NB4 (cell line): Measurements from ENCODE around the gene ASB1.
"Not testable (repeated sequence)": the region's sequence is repeated elsewhere in the genome, so short reads cannot be mapped to it uniquely, and the experiment has no call there.

Source experiments
- DNase-seq: peaks from one replicate; pipeline ENCODE4 v3.0.0; 2010; ENCODE audit warnings: low read depth
- H3K4me3 ChIP-seq: one replicate; pipeline ENCODE4 v1.5.1; 2011; ENCODE audit warnings: mild to moderate bottlenecking, low read depth, low read length, moderate library complexity
- MAX ChIP-seq: IDR thresholded peaks from 2 replicates; pipeline ENCODE4 v1.6.1; 2011; ENCODE audit warnings: low read depth, low read length
- MYC ChIP-seq: IDR thresholded peaks from 2 replicates; pipeline ENCODE4 v1.6.1; 2011; ENCODE audit warnings: low read depth, low read length
- POLR2A ChIP-seq: IDR thresholded peaks from 2 replicates; pipeline ENCODE4 v1.6.1; 2011; ENCODE audit warnings: mild to moderate bottlenecking; ENCODE audit not compliant: insufficient read length; ENCODE audit errors: extremely low read depth
- TF ChIP-seq, protein P1 (sequence below): IDR thresholded peaks from one replicate; pipeline ENCODE4 v1.5.1; 2012; ENCODE audit warnings: low read depth, low read length

Gene ASB1

DNA sequence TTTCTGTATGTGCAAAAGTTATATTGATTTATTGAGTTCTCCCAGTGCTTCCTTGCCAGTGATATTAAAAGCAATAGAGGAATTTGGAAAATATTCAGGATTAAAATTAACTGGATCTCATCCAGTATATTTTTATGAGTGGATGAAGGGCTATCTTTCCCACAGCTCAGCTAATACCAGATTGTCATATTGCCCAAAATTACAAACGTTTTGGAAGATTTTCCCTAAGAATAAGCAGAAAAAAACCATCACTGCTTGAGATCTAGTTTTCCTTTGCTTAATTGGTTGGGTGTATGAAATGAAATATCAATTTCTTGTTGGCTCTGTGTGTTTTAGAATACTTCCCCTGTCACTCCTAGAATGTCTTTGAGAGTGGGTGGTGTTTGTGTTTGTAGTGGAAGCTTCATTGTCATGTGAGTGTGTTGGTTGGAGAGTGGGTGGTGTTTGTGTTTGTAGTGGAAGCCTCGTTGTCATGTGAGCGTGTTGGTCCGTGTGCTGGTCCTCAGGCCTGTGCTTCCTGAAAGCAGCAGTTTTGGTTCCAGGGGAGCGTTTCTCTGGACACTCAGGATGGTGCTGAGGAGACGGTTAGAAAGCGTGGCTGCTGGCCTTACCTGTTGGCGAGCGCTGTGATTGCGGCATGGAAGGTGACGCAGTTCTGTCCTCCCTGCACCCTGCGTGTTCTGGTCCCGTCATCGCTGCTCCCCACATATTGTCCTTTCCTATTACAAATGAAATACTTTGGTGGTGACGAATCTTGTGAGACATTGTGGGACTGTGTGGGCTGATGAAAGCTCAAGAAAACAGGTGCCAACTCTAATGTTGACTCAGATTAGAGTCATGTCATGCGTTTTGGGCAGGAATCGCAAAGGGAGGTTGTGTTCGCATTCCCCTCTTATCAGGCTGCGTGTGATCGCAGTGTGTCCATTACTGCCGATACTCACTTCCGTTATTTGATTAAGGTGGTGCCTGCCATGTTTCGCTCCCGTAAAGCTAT, 12.4 kb downstream of the ASB1 start:
- no peak for DNase-seq
- no peak overlapping the region for H3K4me3 ChIP-seq
- TF ChIP-seq, protein P1, sequence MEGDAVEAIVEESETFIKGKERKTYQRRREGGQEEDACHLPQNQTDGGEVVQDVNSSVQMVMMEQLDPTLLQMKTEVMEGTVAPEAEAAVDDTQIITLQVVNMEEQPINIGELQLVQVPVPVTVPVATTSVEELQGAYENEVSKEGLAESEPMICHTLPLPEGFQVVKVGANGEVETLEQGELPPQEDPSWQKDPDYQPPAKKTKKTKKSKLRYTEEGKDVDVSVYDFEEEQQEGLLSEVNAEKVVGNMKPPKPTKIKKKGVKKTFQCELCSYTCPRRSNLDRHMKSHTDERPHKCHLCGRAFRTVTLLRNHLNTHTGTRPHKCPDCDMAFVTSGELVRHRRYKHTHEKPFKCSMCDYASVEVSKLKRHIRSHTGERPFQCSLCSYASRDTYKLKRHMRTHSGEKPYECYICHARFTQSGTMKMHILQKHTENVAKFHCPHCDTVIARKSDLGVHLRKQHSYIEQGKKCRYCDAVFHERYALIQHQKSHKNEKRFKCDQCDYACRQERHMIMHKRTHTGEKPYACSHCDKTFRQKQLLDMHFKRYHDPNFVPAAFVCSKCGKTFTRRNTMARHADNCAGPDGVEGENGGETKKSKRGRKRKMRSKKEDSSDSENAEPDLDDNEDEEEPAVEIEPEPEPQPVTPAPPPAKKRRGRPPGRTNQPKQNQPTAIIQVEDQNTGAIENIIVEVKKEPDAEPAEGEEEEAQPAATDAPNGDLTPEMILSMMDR, result no peak
- TF ChIP-seq POLR2A (no peak), MYC (no peak), MAX (no peak)

DNA sequence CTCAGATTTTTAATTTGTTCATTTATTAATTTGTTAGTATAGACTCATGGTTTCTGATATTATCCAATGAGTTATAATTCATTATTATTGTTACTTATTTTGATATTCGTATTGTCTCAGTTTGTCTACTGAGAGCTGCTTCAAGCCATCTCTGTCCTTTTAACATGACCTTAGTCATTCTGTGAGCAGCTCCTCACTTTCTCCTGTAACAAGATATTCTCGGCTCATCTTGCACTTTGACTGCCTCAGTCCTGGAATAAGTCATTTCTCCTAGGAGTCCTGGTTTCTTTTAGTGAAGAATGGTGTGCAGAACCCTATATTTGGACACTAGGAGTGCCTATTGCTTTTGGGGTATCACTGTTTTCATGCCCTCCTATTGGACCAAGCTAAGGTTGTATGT, 13.2 kb downstream of the ASB1 start:
- DNase-seq, result no peak
- TF ChIP-seq, protein P1, result no peak
- TF ChIP-seq MYC, result no peak
- no peak for TF ChIP-seq MAX
- no peak for TF ChIP-seq POLR2A
- H3K4me3 ChIP-seq, result no peak overlapping the region

- no peak for DNase-seq
- H3K4me3 ChIP-seq, result no peak overlapping the region
- TF ChIP-seq, protein P1, result no peak
- TF ChIP-seq POLR2A, result no peak
- no peak for TF ChIP-seq MYC
- TF ChIP-seq MAX, result no peak
Measured at GRCh38 chr2:238440331-238440730, 13.6 kb downstream of the ASB1 start.

DNA sequence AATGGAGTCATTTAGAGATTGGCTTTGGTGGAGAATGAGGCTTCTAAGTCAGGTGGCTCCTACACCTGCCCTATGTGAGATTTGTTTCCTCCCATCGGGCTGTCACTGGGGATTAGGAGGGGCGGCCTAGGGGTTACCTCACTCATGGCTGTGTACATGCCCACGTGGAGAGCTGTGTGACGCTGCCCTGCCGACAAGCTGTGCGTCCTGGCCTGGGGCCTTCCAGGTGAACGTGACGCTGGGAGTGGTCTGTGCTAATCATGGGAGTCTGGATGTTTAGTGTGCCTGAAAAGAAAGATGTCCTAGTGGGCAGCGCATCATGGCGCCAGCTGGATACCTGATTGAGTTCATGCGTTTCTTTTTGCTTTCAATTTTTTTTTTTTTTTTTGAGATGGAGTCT, 14.0 kb downstream of the ASB1 start:
- TF ChIP-seq POLR2A (no peak), MYC (no peak), MAX (no peak)
- TF ChIP-seq, protein P1, result no peak
- DNase-seq, result no peak
- H3K4me3 ChIP-seq, result no peak overlapping the region

DNA sequence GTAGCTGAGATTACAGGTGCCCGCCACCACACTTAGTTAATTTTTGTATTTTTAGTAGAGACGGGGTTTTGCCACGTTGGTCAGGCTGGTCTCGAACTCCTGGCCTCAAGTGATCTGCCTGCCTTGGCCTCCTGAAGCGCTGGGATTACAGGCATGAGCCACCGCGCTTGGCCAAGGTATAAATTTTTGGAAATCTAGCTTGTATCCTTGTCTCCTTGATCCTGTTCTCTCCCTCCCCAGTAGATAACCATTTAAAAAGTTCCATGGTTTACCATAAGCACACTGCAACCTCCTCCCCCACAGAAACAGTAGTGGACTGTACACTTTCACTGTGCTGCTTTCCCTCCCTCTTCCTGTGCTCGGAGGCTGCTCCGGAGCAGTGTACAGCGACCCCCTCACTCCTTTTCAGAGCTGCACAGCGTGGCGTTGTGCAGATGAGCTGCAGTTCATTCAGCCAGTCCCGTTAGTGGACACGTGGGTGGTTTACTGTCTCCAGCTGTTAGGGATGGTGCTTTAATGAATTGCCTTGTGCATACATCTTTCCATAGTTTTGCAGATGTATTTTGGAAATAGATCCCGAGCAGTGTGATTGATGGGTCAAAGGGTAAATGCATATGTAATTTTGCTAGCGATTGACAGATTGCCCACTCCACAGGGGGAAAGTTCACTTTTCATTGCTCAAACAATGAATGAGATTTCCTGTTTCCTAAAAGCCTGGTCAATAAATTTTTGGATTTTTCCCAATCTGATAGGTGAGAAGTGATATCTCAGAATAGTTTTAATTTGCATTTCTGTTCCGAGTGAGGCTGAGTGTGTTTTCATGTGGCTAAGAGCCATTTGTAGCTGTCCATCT, 14.8 kb downstream of the ASB1 start:
- TF ChIP-seq POLR2A, result no peak
- TF ChIP-seq, protein P1, result no peak
- no peak for TF ChIP-seq MYC
- no peak for TF ChIP-seq MAX
- H3K4me3 ChIP-seq, result no peak overlapping the region
- no peak for DNase-seq

DNA sequence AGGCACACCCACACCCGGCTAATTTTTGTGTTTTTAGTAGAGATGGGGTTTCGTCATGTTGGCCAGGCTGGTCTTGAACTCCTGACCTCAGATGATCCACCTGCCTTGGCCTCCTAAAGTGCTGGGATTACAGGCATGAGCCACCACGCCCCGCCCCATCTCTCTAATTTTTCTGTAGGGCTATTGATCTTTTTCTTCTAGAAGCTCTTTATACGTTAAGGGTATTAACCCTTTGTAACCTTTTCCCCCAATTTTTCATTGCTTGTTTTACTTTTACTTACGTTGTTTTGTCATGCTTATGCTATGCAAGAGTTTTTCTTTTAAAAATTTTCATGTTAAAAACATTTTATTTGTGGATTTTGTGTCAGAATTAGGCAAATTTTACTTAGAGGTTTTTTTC, 15.5 kb downstream of the ASB1 start:
- DNase-seq, result not testable (repeated sequence)

More for the DNA sequence above, 15.5 kb downstream of the ASB1 start:
- H3K4me3 ChIP-seq, result not testable (repeated sequence)
